A673 (cell line): ENCODE results near the gene ZBTB14.

Experiments
- EZH2 ChIP-seq: fragments of 200-600 bp; sonication (generic); IDR thresholded peaks from 2 replicates; pipeline ENCODE4 v1.6.1; 2017; ENCODE audit warnings: borderline replicate concordance, low read depth, mild to moderate bottlenecking, mixed read lengths, antibody characterized with exemption, low read length; ENCODE audit not compliant: poor library complexity, severe bottlenecking
- TF ChIP-seq, protein P1 (sequence below): fragments of 300-800, 200-600 bp; sonication (generic); conservative IDR thresholded peaks from 2 replicates; pipeline ENCODE4 v1.5.1; 2017; ENCODE audit warnings: low read depth, mild to moderate bottlenecking, antibody characterized with exemption, low read length, moderate library complexity, mixed read lengths

DNA sequence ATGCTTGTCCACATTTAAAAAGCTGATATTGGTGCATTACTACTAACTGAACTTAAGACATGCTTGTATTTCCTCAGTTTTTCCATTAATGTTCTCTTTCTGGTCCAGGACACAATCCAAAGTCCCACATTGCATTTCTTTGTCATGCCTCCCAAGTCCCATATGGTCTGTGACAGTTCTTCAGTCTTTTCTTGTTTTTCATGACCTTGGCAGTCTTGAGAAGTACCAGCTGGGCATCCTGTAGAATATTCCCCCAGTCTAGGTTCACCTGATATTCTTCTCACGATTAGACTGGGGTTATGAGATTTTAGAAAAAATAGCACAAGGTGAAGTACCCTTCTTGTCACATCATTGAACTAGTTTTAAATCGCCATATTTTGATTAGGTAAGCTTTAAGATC is 10.3 kb upstream of the ZBTB14 start:
- TF ChIP-seq, protein P1, sequence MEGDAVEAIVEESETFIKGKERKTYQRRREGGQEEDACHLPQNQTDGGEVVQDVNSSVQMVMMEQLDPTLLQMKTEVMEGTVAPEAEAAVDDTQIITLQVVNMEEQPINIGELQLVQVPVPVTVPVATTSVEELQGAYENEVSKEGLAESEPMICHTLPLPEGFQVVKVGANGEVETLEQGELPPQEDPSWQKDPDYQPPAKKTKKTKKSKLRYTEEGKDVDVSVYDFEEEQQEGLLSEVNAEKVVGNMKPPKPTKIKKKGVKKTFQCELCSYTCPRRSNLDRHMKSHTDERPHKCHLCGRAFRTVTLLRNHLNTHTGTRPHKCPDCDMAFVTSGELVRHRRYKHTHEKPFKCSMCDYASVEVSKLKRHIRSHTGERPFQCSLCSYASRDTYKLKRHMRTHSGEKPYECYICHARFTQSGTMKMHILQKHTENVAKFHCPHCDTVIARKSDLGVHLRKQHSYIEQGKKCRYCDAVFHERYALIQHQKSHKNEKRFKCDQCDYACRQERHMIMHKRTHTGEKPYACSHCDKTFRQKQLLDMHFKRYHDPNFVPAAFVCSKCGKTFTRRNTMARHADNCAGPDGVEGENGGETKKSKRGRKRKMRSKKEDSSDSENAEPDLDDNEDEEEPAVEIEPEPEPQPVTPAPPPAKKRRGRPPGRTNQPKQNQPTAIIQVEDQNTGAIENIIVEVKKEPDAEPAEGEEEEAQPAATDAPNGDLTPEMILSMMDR = no peak
- no peak for TF ChIP-seq EZH2
